Measurements from ENCODE around the gene TSSK1B. TPM values are rescaled to one million over a fixed set of nuclear protein-coding genes. Genes with fewer than 3 reads are reported as not detected.
"Not testable (repeated sequence)": the region's sequence is repeated elsewhere in the genome, so short reads cannot be mapped to it uniquely, and the experiment has no call there.

TSSK1B gene, protein sequence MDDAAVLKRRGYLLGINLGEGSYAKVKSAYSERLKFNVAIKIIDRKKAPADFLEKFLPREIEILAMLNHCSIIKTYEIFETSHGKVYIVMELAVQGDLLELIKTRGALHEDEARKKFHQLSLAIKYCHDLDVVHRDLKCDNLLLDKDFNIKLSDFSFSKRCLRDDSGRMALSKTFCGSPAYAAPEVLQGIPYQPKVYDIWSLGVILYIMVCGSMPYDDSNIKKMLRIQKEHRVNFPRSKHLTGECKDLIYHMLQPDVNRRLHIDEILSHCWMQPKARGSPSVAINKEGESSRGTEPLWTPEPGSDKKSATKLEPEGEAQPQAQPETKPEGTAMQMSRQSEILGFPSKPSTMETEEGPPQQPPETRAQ
- total RNA-seq, result 0.55 TPM in 1 of 2 replicates, not detected in the other

DNA sequence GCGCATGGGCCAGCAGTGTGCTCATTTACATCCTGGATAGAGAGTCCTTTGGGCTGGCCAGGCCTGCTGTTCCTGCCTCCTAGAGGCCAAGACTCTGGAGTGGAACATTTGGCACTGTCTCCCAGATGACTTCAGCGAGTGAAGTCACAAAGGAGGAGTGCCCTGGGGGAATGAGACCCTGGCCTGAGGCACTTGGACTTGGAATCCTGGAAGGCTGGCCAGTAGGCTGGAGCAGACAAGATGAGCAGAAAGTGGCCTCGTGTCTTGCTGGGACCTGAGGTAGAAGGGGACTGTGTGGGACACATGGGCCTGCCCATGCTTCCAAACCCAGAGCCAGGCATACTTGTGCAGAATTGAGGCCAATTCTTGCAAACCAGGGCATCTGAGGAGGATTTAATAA lies at the start of gene TSSK1B:
Gene TSSK1B, minus strand, starts transcription at position 101 of the 400 bp plus-strand sequence. CDS start 150 bp downstream, outside the sequence.
- no peak for DNase-seq (ENCODE audit: low read depth)

DNA sequence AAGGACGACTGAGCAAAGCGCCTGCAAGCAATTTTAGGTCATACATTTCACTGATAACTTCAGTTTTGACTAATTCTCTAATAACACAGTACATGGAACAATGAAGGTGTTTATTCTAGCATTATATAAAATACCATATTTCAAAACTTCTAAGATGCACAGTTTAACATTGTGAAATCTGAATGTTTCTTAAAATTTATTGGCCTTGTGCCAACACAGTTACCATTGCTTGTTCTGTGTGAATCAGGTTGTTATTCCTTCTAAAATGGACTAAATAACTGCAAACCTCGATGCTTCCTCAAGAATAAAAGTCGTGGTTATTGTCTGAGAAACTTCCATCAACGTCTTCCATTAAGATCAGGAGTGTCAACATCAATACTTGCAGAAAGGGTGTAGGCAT lies 45.5 kb upstream of the TSSK1B start:
- no peak for DNase-seq (ENCODE audit: low read depth)

DNA sequence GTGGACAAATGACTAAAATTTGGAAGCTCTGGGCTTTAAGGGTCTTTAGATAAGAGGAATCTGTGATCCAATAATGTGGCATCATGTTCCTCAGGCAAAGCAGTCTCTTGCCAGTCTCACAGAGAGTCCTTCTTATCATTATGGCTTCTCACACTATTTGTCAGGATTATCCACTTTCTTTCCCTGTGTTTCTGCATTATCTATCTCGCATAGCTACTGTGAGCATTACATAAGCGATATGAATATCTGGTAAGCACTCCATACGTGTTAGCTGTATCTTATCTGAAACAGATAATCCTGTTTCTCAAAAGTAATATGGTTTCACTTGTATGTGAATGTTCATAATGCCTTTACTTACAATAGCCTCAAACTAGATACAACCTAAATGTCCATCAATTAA lies 43.9 kb upstream of the TSSK1B start:
- no peak for DNase-seq (ENCODE audit: low read depth)

DNA sequence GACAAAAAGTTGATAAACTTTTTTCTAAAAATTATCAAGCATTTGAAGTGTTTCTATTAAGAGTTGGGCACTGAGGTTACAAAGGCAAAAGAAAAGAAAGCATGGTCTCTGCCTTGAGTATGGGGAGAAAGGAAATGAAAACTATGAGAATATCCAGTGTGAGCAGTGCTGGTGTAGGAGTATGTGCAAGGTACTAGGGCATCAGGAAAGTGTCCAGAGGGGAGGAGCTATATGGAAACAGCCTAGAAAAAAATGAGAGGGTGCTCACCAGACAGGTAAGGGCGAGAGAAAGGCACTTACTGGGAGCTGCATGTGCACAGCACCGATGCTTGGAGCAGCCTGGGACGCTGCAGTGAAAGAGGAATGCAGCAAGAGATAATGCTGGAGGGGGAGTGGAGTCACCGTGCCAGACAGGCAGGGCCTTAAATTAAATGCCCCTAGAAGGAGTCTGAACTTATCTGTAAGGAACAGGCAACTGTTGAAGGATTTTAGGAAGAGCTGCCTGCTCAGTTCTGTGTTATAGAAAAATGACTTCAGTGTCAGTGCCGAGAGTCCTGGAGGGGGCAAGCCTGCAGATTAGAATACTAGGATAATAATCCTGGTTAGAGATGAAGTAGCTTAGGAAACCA lies 39.4 kb upstream of the TSSK1B start:
- no peak for DNase-seq (ENCODE audit: low read depth)

DNA sequence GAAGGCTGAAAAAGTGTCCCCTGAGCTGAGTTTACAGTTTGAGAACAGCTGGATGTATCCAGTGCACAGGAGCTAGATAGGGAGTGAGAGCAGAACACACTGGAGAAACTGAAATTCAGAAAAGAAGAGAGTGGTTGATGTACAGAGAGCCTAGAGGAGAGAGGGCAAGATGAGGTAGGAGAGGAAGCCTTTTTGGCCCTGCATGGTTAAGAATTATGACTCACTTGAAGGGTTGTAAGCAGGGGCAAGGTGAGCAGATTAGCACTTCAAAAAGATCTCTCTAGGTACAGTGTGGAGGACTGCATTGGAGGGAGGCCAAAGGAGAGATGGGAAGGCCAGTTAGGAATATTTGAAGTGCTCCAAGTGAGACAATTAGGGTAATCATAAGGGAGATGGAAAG lies 28.2 kb upstream of the TSSK1B start:
- DNase-seq (ENCODE audit: low read depth), result no peak

DNA sequence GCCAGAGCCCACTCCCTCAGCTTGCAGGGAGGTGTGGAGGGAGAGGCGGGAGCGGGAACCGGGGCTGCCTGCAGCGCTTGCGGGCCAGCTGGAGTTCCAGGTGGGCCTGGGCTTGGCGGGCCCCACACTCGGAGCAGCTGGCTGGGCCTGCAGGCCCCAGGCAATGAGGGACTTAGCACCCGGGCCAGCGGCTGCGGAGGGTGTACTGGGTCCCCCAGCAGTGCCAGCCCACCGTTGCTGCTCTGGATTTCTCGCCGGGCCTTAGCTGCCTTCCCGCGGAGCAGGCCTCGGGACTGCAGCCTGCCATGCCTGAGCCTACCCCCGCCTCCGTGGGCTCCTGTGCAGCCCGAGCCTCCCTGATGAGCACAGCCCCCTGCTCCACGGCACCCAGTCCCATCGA lies 22.3 kb upstream of the TSSK1B start:
- DNase-seq (ENCODE audit: low read depth), result not testable (repeated sequence)

DNA sequence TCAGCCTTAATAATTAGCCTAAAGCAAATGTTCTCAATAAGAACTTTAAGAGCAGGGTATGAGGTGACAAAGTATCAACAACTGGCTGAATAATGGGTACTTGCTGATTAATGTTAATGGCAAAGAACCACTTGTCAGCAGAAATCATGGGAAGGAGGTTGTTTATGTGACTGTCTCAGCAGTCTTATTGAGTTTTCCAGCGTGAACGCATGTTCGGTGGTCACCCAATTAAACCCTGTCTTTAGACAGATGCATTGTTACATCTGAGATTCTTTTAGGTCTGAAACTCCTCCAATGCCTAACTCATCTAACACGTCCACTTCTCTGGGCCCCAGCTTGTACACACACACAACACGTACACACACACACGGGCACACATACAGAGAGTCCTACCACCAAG lies 18.2 kb upstream of the TSSK1B start:
- DNase-seq (ENCODE audit: low read depth), result no peak

DNA sequence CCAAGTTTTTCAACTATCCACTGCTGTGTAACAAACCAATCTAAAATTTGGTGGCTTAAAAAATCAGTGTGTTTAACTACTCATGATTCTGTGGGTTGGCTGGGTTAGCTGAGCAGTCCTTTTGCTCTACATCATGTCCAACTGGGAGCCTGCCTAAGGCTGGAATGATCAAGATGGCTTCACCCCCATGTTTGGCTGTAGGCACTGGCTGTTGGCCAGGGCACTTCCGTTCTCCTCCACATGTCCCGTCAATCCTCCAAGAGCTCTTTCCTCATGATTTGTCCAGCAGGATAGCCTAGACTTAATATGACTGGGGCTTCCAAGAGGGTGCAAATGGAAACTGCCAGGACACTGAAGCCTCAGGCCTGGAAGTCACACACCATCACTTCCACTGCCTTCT lies 17.0 kb upstream of the TSSK1B start:
- no peak for DNase-seq (ENCODE audit: low read depth)

DNA sequence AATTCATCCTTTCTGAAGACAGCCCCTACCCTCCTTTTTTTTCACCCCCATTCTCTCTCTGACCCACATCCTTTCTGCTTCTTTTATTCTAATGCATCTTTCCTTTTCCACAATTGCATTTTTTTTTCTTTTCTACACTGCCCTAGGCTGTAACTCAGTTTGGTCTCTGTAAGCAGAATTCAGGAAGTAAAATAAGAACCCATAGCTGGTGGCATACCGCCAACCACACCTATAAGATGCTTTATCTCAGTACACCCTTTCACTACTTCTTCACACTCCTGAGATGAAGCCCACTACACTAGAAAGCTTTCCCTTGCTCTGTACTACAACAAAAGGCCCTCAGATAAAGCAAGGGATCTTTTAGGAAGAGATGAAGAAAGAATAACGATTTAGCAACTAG lies 16.1 kb upstream of the TSSK1B start:
- DNase-seq (ENCODE audit: low read depth), result no peak

DNA sequence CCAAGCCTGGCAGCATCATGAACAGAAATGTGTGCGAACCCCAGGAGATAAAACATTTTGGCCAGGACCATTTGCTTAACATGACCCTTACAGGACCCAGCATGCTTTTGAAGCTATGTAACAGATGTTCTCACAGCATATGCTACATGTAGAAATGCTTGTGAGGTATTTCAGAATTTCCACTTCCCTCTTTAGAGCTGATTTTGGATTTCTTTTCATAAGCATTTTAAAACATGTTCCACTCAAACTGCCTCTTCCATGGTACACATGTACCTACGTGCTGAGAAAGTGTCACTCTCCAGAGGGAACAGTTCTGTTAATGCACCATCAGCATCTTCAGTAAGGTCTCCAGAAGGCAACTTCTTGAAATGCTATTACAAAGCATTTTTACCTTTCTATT lies 15.7 kb upstream of the TSSK1B start:
- no peak for DNase-seq (ENCODE audit: low read depth)

DNA sequence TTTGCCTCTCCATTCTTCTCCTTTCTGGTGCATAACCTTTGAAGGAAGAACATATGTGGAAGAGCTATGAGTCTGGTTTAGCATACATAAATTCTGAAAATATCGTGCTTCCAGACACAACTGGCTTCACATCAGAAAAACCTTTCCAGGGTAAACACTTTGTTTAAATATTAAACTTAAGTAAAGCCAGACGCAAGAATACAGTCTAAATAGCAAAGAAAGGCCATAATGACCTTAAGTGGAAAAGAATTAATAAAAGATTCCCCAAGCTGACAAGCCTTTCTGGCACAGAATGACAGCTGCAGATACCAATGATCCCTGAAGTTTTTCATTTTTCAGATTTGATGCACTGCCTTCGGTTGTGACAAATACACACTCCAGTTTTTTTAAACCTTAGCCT lies 13.5 kb upstream of the TSSK1B start:
- DNase-seq (ENCODE audit: low read depth), result no peak

DNA sequence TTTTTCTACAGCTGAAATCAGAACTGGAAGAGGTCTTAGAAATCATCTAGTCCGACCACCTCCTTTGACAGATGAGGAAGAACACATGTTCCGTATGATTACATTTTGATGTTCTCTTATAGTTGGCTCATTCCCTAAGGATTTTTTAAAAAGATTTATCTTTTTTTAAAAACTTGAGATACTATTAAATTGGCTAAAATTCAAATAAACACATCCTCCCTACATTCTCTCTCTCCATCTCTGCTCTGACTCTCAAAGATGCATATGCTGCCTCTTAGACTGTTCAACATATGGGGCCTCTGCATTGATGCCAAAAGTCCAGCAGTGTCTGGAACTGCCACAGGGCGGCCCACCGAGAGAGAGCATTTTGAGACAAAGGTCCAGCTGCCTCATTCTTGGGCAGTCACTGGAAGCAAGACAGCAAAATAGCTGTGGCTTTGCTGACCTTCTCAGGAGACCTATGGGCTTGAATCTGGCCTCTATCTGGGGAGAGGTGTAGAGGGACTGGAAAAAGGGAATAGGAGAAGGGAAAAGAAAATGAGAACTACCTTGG lies 12.8 kb upstream of the TSSK1B start:
- no peak for DNase-seq (ENCODE audit: low read depth)

DNA sequence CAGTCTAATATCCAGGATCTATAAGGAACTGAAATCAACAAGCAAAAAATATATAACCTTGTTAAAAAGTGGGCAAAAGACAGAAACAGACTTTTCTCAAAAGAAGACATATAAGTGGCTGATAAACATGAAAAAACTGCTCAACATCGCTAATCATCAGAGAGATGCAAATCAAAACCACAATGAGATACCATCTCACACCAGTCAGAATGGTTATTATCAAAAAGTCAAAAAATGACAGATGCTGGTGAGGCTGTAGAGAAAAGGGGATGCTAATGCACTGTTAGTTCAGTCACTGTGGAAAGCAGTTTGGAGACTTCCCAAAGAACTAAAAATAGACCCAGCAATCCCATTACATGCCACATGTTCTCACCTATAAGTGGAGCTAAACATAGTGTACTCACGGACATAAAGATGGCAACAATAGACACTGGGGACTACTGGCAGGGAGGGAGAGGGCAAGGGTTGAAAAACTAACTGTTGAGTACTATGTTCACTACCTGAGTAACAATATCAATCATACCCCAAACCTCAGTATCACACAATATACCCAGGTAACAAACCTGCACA lies 11.7 kb upstream of the TSSK1B start:
- no peak for DNase-seq (ENCODE audit: low read depth)

DNA sequence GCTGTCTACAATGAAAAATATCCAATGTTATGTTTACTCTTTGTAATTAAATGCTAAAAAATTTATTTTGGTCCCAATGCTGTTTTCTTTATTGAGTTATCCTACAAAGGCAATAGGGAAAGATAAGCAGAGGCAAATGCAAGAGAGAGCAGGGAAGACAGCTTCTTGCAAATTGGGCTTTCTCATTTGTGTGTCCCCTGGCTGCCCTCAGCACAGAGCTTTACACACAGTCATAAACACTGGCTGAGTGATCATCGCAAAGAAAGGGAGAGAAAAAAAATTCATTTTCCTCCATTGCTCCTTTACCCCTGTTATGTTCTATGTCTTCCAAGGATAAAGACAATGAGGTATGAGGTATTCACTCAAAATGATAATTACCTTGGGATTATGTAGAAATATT lies 2.3 kb upstream of the TSSK1B start:
- DNase-seq (ENCODE audit: low read depth), result no peak

DNA sequence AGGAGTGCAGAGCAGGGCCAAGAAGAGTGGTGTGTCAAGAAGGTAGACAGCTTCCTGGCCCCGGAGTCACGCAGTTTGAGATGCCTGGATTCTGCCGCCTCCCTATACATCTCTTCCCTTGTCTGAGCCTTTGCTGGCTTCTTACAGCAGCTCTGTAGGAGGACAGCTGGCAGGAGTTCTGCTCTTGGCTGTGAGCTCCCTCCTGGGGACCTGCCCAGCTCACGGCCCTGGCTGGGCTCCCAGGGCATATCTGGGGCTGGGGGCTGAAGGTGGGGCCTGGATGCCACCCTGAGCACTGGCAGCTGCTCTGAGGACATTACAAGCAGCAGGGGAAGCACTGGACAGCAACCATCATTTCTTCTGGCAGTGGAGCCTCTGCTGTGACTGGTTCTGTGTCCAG lies 786 bp upstream of the TSSK1B start:
- no peak for DNase-seq (ENCODE audit: low read depth)

DNA sequence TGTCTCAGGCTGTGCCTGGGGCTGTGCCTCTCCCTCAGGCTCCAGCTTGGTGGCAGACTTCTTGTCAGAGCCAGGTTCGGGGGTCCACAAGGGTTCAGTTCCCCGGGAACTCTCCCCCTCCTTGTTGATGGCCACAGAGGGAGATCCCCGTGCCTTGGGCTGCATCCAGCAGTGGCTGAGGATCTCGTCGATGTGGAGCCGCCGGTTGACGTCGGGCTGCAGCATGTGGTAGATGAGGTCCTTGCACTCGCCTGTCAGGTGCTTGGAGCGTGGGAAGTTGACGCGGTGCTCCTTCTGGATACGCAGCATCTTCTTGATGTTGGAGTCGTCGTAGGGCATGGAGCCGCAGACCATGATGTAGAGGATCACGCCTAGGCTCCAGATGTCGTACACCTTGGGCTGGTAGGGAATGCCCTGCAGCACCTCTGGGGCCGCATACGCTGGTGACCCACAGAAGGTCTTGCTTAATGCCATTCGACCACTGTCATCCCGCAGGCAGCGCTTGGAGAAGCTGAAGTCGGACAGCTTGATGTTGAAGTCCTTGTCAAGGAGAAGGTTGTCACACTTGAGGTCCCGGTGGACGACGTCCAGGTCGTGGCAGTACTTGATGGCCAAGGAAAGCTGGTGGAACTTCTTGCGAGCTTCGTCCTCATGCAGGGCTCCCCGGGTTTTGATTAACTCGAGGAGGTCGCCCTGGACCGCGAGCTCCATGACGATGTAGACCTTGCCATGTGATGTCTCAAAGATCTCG lies 752 bp downstream of the TSSK1B start:
- DNase-seq (ENCODE audit: low read depth), result no peak

DNA sequence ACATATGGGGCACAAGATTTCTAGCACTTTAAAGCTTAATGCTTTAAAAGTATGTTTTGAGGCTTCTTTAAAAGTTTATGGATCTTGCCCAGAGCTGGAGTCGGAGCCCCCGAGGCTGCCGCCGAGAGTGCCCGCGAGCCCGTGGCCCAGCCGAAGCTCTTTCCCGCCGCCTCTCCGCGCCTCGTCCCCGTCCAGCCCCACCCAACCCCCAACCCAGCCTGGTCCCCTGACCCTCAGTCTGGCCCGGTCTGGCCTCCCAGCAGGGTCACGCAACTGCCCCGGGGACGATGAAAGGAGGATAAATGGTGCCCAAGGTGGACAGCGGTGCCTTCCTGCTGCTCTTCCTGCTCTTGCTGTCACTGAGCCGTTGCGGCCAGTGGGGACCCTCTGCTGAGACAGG lies 1.7 kb downstream of the TSSK1B start:
- no peak for DNase-seq (ENCODE audit: low read depth)

DNA sequence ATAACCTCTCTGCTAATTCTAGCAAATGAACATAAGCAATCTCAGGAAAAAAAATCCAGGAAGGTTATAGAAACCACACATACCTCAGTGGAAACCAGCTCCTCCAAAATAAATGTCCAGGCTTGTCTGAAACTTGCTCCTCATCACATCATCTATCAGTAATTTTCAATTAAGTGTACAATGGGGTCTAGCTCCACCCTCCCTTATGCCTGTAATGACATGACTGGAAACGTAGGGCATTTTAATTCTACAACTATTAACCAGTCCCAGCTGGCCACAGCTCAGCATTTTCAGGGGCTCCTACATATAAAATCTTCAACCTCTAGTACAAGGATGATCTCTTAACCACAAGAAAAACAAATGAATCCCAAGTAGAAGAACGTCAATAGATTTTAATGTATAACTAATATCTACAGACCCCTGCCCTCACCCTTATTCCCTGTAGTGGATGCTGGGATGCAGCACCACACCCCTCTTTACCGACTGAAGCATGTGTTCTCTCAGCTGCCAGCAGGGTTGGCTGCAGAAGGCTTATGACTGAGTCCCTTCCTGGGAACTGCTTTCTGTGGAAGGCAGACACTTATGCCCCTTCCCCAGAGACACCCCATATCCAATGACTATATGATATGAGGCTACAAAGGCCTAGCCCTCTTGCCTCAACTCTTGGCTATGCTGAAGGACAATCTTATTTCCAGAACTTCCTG lies 6.8 kb downstream of the TSSK1B start:
- DNase-seq (ENCODE audit: low read depth), result no peak

DNA sequence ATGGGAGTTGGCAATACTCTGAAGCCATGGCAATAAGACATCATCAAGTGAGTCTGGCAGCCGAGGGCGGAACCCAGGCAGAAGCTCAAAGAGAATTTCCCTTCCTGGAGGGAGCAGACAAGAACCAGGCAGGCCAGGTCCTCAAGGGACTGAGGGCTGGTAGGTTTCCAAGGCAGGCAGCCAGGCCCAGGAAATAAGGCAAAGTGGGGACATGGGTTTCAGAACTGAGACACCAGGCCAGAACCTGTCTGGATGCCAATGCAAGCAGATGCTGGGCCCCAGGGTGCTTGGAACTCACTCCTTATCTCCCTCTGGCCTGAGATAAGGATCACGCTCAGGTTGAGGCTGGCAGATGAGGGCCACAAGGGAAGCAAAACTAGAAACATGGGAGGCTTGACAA lies 8.9 kb downstream of the TSSK1B start:
- no peak for DNase-seq (ENCODE audit: low read depth)

DNA sequence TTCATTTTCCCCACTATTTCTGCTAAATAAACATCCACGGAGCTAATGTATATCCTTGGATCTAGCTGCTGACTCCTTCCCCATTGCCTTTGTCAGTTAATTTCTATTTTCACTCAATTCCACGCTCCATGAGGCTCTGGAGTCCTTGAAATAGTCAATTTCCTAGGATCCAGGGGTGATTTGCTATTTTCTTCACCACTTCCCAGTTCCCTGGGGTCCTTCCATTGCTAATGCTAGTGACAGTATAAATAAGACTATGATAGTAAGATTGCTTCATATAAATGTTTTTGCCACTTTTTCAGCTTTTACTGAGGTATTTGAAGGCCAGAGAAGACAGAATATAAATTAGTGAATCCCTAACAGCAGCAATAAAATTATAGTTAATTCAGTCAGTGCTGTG lies 13.1 kb downstream of the TSSK1B start:
- DNase-seq (ENCODE audit: low read depth), result no peak

DNA sequence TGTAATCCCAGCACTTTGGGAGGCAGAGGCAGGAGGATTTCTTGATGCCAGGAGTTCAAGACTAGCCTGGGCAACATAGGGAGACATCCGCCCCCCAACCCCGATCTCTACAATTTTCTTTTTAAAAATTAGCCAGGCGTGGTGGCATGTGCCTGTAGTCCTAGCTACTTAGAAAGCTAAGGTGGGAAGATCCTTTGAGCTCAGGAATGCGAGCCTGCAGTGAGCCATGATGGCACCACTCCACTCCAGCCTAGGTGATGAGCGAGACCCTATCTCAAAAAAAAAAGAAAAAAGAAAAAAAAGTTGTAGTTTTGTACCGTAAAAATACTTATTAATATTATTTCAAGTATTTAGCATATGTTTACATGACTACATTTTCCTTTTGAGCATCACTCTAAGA lies 29.3 kb downstream of the TSSK1B start:
- no peak for DNase-seq (ENCODE audit: low read depth)

DNA sequence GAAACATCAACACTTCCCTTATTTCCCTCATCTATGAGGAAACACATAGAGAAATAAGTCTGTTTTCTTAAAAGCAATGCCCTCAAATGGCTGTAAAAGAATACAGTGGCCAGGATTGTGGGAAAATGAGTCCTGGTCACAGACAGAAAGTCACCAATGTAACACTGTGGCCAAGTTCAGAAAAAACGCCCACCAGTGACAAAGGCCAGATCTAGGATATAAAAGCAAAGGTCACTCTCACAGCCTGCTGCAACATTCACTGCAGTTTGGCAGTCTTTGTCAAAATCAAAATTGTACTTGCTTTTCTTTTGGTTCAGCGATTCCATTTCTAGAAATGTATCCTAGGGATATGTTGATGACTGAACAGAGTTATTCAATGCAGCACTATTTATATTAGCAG lies 30.5 kb downstream of the TSSK1B start:
- DNase-seq (ENCODE audit: low read depth), result no peak

Measured in renal cortical epithelial cell (primary cell).